ENCODE measurements around the gene MBNL1.

MBNL1 gene, protein sequence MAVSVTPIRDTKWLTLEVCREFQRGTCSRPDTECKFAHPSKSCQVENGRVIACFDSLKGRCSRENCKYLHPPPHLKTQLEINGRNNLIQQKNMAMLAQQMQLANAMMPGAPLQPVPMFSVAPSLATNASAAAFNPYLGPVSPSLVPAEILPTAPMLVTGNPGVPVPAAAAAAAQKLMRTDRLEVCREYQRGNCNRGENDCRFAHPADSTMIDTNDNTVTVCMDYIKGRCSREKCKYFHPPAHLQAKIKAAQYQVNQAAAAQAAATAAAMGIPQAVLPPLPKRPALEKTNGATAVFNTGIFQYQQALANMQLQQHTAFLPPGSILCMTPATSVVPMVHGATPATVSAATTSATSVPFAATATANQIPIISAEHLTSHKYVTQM

DNA sequence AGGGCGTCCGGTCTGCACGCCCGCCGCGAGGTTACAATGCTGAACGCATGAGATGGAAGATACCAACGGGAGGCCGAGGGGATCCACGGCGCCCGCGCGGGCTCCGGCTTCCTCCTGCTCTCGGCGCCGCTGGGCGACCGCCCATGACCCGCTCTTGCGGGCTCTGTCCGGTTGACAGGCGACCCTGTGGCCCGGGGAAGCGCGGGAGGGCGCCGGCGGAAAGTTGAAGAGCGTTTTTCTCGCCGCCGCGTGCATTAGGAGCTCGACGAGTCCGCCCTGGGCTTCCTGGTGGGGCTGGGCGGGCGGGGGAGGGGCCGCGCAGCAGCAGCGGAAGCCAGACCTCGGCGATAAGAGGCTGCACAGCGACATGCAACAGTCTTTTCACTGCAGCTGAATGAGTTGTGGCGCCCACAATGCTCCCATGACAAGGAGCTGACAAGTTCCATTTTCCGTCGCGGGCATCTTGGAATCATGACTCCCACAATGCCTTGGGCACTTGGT is at the start of gene MBNL1:
MBNL1 (plus strand) TSS at position 375 of the 501 bp plus-strand sequence. CDS start 31,265 bp downstream, outside the sequence.
- DNase-seq (ENCODE audit: low spot score) = peak; percentile 78

DNA sequence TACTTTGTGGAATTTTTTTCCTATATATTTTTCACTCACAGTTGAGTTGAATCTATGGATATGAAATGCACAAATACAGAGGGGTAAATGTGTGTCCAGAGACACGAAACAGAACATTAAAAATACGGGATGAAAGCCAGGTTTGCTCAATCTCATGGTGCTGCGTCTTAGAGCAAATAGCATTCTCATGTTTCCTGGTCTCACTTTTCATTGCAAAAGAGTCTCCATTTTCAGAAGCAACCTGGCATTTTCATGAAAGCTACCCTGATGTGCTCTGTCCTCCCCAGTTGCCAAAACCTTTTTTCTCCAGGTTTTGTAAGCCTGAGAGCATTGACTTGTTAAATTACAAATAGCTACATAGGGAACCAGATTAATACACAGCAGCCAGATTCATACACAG is 49.5 kb upstream of the MBNL1 start:
- no peak for DNase-seq (ENCODE audit: low spot score)

DNA sequence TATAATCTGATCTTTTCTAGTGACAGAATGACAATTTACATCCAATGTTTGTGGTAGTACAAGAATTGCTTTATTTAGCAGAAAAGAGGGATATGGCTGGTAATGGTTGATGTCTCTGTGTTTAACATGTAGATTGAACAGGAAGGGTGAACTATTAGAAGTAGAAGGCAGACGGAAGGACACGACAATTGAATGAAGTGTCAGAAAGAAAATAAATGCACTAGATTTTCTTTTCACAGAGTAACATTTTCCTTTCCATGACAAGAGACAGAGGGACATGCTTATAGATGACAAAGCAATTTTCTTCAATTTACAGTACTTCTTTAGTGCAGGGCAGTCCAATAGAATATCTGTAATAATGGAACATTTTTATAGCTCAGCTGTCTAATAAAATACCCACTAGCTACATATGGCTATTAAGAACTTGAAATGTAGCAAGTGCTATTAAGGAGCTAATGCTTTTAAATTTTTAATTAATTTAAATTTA is 48.9 kb upstream of the MBNL1 start:
- DNase-seq (ENCODE audit: low spot score) = no peak

DNA sequence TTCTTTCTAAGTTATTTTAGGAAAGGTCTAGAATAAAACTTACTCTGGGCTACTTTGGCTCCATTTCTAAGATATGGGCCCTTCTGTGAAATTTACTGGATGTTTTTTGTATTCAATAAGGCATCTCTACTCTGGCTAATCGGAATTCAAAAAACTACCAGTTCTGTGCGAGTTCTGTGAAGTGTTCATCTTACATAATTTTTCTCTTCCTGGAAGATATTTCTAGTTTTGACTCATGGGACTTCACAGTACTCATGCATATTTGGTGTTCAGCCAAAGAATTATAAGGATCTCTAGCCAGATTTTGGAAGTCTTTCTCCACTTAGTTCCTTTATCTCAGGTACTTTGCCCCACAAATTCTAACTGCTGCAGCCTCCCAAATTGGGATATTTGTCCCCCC is 46.4 kb upstream of the MBNL1 start:
- no peak for DNase-seq (ENCODE audit: low spot score)

DNA sequence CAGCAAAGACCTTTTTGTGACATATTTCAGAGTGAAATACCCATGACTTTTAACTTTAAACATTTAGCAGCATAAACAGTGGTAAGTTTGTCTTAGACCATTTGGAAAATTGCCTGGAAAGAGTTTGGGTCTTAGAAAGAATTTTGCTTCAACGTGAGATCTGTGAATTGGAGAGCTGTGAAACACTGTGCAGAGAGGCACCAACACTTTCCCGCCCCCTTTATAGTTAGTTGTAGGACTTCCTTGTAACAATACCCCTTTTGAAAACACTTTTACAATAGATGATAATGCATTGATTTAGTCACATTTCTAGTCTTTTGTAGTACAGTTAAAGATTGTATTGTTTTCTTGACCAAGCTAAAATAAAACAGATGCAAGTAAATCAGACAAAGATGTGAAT is 43.5 kb upstream of the MBNL1 start:
- no peak for DNase-seq (ENCODE audit: low spot score)

DNA sequence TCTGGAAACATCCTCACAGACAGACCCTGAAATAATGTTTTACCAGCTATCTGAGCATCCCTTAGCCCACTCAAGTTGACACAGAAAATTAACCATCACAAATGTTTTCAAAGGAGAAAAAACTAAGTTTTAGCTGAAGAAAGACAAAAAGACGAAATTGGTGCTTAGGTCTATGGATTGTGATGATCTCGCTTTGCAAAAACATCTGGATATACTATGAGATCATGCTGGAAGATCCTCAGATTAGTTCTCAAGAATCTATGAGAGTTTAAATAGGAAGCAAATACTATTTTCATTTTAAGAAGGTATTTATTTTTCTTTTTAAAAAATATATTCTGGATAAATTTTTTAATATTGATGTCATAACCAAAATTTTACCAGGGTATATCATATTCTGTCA is 42.6 kb upstream of the MBNL1 start:
- DNase-seq (ENCODE audit: low spot score) = no peak

DNA sequence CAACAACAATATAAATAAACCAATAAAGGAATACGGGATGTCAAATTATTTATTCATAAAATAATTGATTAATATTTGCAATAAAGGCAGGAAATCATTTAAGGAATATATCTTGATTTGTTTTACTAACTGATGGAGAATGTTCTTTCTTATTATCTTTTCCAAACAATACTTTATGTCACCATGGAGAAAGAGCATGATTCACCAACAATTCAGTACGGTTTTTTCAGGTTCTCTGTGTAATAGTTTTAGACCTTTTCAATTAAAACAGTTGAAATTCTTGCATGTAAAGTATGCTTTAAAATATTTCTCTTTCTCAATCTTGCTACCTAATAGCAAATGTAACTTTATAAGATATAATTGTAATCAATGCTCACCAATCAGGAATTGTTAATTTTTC is 41.7 kb upstream of the MBNL1 start:
- no peak for DNase-seq (ENCODE audit: low spot score)

DNA sequence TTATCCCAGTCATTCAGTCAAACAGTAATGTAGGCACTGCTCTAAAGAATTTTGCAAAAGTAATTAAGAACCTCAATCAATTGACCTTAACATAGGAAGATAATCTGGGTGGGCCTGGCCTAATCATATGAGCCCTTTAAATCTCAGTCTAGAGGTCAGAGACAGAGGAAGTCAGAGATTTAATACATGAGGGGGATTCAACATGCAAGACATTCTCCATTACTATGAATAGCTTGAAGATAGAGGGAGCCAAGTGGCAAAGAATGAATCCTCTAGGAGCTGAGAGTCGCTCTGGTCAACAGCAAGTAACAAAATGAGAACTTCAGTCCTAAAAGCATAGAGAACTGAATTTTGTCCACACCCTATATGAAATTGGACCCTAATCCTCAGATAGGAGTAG is 39.0 kb upstream of the MBNL1 start:
- DNase-seq (ENCODE audit: low spot score) = no peak

DNA sequence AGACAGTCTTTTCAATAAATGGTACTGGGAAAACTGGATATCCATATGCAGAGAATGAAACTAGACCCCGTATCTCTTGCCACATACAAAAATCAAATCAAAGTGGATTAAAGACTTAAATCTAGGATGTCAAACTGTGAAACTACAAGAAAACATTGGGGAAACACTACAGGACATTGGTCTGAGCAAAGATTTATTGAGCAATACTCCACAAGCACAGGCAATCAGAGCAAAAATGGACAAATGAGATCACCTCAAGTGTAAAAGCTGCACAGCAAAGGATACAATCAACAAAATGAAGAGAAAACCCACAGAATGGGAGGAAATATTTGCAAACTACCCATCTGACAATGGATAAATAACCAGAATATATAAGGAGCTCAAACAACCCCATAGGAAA is 38.4 kb upstream of the MBNL1 start:
- no peak for DNase-seq (ENCODE audit: low spot score)

DNA sequence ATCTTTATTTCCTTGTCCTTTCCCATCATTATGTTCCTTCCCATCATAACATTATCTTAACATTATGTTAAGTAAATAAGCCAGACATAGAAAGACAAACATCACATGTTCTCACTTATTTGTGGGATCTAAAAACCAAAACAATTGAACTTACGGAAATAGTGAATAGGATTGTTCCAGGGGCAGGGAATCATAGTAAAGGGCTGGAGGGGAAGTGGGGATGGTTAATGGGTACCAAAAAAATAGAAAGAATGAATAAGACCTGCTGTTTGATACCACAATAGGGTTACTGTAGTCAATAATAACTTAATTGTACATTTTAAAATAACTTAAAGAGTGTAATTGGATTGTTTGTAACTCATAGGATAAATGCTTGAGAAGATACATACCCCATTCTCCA is 36.7 kb upstream of the MBNL1 start:
- DNase-seq (ENCODE audit: low spot score) = no peak

DNA sequence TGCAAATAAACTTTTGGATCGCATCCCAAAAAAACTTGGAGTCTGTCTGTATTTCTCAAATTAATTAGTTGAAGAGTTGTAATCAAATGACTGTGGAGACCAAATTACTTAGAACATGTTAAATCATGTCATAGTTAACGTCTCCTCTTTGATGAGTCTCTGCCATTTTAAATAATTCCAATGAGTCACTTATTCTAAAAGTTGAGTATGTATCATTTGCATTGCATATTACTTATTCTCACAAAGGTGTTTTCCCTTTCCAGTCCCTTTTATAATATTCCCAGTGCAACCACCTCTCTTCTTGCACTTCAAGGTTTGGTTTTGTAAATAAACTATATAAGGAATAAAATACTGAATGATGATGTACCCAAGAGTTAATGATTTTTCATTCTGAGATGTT is 36.0 kb upstream of the MBNL1 start:
- DNase-seq (ENCODE audit: low spot score) = no peak

DNA sequence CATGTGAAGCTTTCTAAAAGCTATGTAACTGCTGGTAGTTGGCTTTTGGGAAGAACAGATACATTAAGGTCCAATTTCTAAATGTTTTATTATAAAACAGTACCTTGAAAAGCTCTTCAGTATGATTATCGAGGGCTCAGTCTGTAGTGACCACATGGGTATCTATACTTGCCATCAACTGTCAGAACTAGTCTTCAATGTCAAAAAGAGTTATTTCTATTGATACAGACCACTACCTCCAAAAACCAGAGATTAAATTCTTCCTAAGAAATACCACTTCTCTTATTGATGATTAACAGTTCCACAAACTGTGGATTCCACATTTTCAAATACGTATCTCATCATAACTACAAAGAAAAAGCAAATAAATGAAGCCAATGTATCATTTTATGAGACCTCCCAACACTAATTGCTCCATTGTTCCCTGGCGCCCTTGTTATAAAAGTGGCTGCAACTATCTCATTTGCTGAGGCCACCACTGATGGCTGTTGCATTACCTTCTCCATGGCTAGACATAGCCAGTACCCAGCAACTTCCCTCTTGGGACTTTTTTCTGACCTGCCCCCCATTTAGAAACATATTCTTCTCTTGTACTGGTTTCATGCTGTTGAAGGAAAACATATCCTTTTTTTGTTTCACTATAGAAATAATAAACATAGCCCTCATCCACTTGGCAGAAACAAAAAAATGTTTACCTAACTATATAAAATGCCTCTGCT is 33.9 kb upstream of the MBNL1 start:
- no peak for DNase-seq (ENCODE audit: low spot score)

DNA sequence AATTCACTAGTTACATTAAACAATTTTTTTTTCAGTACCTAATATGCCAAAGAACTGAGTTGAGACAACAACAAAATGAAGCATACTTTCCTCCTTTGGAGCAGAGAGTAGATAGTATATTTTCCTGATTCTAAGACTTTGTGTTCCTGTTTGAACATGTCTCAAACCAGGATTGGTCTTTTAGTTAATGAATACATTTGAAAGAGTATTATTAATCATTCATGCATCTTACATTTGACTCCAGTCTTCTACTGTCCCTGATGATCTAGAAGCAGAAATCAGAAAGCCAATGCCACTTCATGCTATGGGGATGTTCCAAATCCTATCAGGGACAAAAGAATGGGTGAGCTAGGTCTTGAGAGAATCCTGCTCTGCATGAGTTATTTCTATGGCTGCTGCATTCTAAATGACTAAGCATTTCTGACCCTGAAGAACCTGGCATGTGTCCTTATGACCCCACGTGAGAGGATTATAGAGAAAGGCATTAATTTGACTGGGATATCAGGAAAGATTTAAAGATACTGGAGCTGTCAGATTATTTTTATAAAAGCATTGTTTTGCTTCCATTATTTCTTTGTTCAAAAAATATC is 32.9 kb upstream of the MBNL1 start:
- no peak for DNase-seq (ENCODE audit: low spot score)

DNA sequence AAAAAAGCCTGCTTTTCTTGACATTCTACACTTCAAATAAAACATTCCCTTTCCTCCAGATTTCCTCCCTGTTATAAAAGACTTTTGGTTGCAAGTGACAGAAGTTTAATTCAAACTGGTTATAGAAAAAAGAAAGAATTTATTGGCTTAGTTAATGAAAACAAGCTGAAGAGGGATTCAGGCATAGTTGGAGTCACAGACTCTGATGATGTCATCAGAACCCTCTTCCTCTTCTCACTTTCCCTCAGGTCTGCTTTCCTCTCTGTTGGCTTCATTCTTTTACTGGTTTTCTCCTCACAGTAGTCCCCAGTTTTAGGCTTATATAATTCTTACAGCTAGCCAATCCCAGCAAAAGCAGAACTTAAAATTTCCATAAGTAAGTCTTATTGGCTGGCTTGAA is 32.0 kb upstream of the MBNL1 start:
- DNase-seq (ENCODE audit: low spot score) = no peak

DNA sequence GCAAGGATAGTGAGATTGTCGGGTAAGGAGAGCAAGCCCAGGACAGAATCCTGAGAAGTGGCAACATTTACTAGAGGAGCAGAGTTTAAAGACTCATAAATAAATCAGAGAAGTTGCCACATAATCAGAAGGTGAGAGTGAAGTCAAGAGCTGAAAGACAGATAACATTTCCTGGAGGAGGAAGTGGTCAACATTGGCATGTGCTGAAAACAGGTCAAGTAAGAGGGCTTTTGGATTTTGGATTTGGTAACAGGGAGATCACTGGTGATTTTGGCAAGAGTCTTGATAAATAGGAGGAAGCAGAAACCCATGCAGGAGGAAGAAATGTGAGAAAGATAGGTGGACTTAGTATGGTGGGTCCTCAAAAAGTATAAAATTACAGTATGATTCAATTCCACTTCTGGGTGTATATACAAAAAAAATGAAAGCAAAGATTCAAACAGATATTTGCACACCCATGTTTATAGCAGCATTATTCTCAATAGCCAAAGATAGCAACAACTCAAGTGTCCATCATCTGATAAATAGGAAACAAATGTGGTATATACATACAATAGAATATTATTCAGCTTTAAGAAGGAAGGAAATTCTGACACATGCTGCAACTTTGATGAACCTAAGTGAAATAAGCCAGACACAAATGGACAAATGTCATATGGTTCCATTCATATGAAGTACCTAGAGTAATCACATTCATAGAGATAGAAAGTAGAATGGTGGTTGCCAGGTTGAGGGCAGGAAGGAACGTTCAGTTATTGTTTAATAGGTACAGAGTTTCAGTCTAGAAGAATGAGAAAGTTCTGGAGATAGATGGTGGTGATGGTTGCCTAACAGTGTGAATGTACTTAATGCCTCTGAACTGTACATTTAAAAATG is 27.3 kb upstream of the MBNL1 start:
- no peak for DNase-seq (ENCODE audit: low spot score)

DNA sequence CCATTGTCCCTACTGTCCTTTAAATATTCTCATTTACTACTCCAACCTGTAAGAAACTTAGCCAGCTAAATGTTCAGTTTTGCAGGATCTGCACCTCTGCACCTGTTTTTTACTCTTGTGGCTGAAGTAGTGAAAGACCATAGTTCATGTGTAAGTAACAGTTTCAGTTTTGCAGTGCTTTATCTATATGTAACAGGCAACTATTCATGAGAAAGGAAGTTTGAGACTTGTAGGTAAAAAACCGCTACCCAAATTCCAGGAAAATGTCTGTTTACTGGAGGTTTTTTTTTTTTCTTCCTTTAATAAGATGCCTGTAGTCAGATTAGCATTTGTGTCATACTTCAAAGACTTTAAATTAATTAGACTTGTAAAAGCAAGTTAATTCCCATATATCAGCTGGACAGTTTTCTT is 25.4 kb upstream of the MBNL1 start:
- no peak for DNase-seq (ENCODE audit: low spot score)

DNA sequence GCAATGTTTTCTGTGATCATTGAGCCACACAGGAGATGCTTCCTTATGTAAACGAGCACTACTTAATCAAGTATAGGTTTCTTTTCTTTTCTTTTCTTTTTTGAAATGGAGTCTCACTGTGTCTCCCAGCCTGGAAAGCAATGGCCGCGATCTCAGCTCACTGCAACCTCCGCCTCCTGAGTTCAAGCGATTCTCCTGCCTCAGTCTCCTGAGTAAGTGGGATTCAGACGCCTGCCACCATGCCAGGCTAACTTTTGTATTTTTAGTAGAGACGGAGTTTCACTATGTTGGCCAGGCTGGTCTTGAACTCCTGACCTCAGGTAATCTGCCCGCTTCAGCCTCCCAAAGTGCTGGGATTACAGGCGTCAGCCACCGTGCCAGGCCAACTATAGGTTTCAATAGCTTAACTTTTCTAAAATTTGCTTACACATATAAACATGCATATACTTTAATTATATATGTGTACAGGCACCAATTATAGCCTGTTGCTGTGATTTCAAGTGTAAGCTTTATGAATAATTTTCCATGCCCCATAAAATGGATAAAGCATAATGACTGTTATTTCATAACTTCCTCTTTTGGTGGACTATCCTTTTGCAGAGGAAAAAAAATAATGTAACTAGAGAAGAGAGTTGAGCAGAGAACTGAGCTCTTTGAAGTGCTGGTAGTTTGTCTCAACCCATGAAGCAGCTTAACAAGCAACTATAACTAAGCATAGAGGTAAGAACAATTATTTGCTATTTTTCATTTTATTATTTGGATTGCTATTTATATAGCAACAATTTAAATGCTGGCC is 24.8 kb upstream of the MBNL1 start:
- no peak for DNase-seq (ENCODE audit: low spot score)

DNA sequence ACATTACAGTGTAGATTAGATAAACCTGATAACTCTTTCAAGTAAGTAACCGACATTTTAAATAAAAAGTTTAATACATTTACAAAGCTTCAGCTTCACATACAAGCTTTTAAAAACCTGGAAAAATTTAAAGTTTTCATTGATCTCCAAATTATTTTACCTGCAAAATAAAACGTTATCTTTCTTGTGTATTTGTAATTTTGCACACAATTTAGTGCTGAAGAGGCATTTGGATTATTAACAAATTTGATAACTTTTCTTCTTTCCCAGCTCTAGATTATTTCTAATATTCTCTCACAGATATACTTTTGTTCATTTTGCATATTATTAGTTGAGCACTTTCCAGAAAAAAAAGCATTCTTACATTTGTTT is 24.2 kb upstream of the MBNL1 start:
- DNase-seq (ENCODE audit: low spot score) = no peak

DNA sequence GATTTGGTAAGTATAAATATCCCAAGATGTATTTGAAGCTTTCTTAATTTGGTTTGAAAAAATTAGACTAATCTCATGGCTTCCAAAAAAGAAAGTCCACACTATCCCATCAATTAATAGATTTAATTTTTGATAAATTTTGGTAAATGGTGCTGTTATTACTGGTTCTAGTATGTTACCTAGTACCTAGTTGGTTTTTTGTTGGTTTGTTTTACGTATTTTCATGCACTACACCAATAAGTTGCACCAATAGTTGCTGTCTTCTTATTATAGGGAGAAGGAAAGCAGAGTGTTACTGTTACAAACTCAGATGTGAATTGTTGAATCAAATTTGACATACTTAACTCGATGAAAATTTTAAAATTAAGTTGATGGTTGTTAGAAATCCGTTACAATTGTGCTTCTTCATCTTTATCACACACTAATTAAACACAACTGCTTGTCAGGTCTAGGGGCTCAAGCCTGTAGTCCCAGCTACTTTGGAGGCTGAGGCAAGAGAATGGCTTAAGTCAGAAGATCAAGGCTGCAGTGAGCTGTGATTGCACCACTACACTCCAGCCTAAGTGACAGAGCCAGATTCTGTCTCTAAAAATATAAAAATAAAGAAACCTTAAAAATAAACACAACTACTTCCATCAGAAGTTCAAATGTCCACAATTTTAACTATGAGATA is 23.1 kb upstream of the MBNL1 start:
- DNase-seq (ENCODE audit: low spot score) = no peak

DNA sequence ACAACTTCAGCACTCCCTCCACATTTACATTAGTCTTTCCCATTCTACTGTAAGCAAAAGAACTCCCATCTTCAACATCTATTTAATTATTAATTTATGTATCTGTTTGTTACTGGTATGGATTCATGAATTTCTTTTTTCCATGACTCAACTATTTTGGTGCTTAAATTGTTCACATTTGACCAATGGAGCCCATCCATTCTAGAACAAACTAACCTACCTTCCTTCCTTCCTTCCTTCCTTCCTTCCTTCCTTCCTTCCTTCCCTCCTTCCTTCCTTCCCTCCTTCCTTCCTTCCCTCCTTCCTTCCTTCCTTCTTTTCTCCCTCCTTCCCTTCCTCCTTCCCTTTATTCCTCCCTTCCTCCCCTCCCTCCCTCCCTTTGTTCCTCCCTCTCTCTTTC is 16.8 kb upstream of the MBNL1 start:
- DNase-seq (ENCODE audit: low spot score) = no peak

DNA sequence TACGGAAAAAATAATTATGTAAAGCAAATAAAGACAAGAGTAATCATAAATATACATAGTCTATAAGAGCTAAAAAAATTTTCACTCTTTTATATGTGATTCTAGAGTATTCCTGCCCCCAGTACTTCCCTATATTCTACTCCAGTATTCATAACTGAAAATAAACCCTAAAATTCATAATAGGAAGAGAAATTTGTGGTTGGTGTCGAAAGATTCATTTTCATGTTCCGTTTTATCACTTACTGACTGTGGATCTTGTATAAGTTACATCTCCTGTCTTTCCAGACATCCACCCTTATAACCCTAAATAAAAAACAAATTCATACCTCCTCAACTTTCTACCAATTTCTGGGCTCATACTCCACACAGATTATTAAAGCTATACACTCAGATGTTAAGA is 16.0 kb upstream of the MBNL1 start:
- DNase-seq (ENCODE audit: low spot score) = no peak

All from D341Med (cell line).